DOHH2 (cell line): ENCODE results near the gene PWWP3B.

Experiments
- H3F3A ChIP-seq: fragments of 200-600 bp; sonication (generic), shearing (Covaris generic); 2 replicates; pipeline ENCODE4 v1.6.0; 2016; ENCODE audit warnings: antibody characterized with exemption, mild to moderate bottlenecking; ENCODE audit not compliant: control insufficient read depth, insufficient read depth
- H3K27ac ChIP-seq: fragments of 200-600 bp; sonication (generic); 2 replicates; pipeline ENCODE4 v1.5.1; 2014; ENCODE audit warnings: low read depth, mild to moderate bottlenecking, low read length, moderate library complexity
- H3K27me3 ChIP-seq: fragments of 200-600 bp; sonication (generic); 2 replicates; pipeline ENCODE4 v1.6.1; 2014; ENCODE audit warnings: mild to moderate bottlenecking, low read length, mixed read lengths; ENCODE audit not compliant: control insufficient read depth
- H3K36me3 ChIP-seq: fragments of 200-600 bp; sonication (generic); 2 replicates; pipeline ENCODE4 v1.6.1; 2014; ENCODE audit warnings: mild to moderate bottlenecking, low read length, moderate library complexity, mixed read lengths; ENCODE audit not compliant: control insufficient read depth
- H3K4me1 ChIP-seq: fragments of 200-600 bp; sonication (generic); 2 replicates; pipeline ENCODE4 v1.6.1; 2014; ENCODE audit warnings: mild to moderate bottlenecking, low read length, mixed read lengths; ENCODE audit not compliant: control insufficient read depth
- H3K4me2 ChIP-seq: fragments of 200-600 bp; sonication (generic); 2 replicates; pipeline ENCODE4 v1.6.0; 2014; ENCODE audit warnings: mild to moderate bottlenecking, low read length, moderate library complexity
- H3K4me3 ChIP-seq: fragments of 200-600 bp; sonication (generic); 2 replicates; pipeline ENCODE4 v1.5.1; 2014; ENCODE audit warnings: mild to moderate bottlenecking, low read length, mixed read lengths
- H3K79me2 ChIP-seq: fragments of 200-600 bp; sonication (generic); 2 replicates; pipeline ENCODE4 v1.6.1; 2014; ENCODE audit warnings: mild to moderate bottlenecking, low read length, mixed read lengths; ENCODE audit not compliant: control insufficient read depth
- H3K9me2 ChIP-seq: fragments of 200-600 bp; sonication (generic); replicated peaks from 2 replicates; pipeline ENCODE4 v1.6.1; 2014; ENCODE audit warnings: mild to moderate bottlenecking, low read length, mixed read lengths; ENCODE audit not compliant: control insufficient read depth
- H3K9me3 ChIP-seq: fragments of 200-600 bp; sonication (generic); 2 replicates; pipeline ENCODE4 v1.6.1; 2014; ENCODE audit warnings: antibody characterized with exemption, low read length, mixed read lengths; ENCODE audit not compliant: control insufficient read depth, insufficient read depth
- H4K20me1 ChIP-seq: fragments of 200-600 bp; sonication (generic); 2 replicates; pipeline ENCODE4 v1.6.0; 2014; ENCODE audit warnings: low read depth, mild to moderate bottlenecking, antibody characterized with exemption, low read length, moderate library complexity; ENCODE audit not compliant: control insufficient read depth, insufficient read depth
- EZH2phosphoT487 ChIP-seq: fragments of 200-600 bp; sonication (generic); IDR thresholded peaks from 2 replicates; pipeline ENCODE4 v1.6.1; 2017; ENCODE audit warnings: borderline replicate concordance, mild to moderate bottlenecking, antibody characterized with exemption, low read length, moderate library complexity, mixed read lengths
- TF ChIP-seq, protein P1 (sequence below): fragments of 200-600 bp; sonication (generic); IDR thresholded peaks from one replicate; pipeline ENCODE4 v1.5.1; 2014; ENCODE audit warnings: antibody characterized with exemption, mild to moderate bottlenecking, low read depth, low read length; ENCODE audit not compliant: poor library complexity, severe bottlenecking

The PWWP3B gene

DNA sequence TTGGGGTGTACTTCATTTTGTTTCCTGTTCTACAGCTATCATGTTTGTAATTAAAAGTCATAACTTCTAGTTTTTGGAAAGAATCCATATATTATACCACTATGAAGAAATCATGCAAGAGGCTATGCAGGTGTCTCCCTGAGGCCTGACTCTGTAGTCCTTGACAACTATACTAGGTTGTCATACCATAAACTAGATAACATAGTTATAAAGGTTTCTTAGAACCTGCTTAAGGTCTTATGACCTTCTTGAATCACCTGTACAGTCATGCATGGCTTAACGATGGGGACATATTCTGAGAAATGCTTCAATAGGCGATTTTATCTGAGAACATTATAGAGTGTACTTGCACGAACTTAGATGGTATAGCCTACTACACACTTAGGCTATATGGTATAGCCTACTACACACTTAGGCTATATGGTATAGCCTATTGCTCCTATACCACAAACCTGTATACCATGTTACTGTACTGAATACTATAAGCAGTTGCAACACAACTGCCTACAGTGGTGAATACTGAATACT, 3.3 kb downstream of the PWWP3B start:
- TF ChIP-seq, protein P1, sequence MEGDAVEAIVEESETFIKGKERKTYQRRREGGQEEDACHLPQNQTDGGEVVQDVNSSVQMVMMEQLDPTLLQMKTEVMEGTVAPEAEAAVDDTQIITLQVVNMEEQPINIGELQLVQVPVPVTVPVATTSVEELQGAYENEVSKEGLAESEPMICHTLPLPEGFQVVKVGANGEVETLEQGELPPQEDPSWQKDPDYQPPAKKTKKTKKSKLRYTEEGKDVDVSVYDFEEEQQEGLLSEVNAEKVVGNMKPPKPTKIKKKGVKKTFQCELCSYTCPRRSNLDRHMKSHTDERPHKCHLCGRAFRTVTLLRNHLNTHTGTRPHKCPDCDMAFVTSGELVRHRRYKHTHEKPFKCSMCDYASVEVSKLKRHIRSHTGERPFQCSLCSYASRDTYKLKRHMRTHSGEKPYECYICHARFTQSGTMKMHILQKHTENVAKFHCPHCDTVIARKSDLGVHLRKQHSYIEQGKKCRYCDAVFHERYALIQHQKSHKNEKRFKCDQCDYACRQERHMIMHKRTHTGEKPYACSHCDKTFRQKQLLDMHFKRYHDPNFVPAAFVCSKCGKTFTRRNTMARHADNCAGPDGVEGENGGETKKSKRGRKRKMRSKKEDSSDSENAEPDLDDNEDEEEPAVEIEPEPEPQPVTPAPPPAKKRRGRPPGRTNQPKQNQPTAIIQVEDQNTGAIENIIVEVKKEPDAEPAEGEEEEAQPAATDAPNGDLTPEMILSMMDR, result no peak
- TF ChIP-seq EZH2phosphoT487, result no peak
- Histone ChIP-seq H3K36me3 (no peaks in the 10 kb centered on the region), H3K27ac (no peak overlapping the region)

DNA sequence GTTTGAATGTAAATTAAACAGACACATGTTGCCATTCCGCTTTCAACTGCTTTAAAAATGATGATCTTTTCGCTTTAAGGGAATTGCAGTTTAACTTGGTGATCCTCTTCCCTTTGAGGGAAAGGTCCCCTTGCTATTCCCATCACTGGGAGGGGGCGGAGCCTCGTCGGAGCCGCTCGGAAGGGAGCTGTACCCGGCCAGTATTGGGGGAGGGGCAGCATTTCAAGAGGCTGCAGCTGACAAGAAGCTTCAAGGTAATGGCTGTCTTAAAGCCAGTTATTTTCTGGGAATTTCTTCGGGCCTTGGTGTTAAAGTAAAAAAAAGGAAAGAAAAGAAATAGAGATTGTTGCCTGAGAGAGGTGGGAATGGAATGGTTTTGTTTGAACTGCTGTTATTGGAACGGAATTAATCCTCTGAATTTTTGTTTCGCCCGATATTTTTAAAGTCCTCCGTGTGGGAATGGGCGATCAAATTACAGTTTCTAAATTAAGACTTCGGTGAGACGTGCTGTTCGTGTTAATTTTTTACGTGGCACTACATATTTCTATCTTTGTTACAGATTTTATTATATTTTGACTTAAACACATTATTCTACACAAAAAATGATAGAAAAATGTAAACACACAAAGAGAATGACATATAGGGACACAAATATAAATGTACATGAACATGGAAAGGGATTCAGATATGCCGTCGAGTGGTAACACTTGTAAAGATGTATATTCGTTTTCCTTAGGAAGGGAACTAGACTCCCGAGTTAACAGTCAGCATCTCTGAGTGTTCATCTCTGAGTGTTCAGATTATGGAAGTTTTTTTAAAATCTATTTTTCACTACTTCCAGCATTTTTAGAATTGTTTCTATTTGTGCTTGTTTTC, 9.2 kb downstream of the PWWP3B start:
- H3K27me3 ChIP-seq, result no peaks in the 10 kb centered on the region
- H3K4me1 ChIP-seq, result no peaks in the 10 kb centered on the region
- H3K79me2 ChIP-seq, result no peaks in the 10 kb centered on the region
- no peaks in the 10 kb centered on the region for H3K9me2 ChIP-seq
- no peaks in the 10 kb centered on the region for H3K36me3 ChIP-seq
- no peak overlapping the region for H3K4me3 ChIP-seq
- no peak overlapping the region for H3K4me2 ChIP-seq
- no peaks in the 10 kb centered on the region for H3K9me3 ChIP-seq
- no peak for TF ChIP-seq EZH2phosphoT487
- TF ChIP-seq, protein P1, result no peak
- H3F3A ChIP-seq, result no peaks in the 10 kb centered on the region
- no peaks in the 10 kb centered on the region for H4K20me1 ChIP-seq
- H3K27ac ChIP-seq, result no peak overlapping the region

More for the DNA sequence above, 3.3 kb downstream of the PWWP3B start:
- Histone ChIP-seq H3F3A (no peaks in the 10 kb centered on the region), H3K4me1 (no peaks in the 10 kb centered on the region), H3K9me3 (no peaks in the 10 kb centered on the region), H3K4me2 (no peak overlapping the region), H3K79me2 (no peaks in the 10 kb centered on the region), H3K9me2 (no peaks in the 10 kb centered on the region), H3K4me3 (no peak overlapping the region), H4K20me1 (no peaks in the 10 kb centered on the region), H3K27me3 (no peaks in the 10 kb centered on the region)

DNA sequence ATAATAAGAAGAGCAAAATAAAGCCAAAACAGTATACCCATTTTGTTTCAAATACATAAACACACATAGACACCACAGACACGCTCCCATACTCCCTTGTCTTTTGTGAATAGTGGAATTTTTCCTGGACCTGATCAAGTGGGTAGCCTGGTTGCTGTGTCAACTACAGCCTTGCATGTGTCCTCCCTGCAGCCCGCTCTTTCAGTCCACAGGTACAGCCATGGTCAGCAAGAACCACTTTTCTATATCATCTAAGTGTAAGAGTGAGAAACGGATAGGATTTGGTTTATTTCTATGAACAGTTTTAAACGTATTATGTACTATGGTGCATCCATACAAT, 9.8 kb downstream of the PWWP3B start:
- Histone ChIP-seq H3K36me3 (no peaks in the 10 kb centered on the region), H3K4me1 (no peaks in the 10 kb centered on the region), H3K27ac (no peak overlapping the region), H3K9me2 (no peaks in the 10 kb centered on the region), H3F3A (no peaks in the 10 kb centered on the region), H4K20me1 (no peaks in the 10 kb centered on the region), H3K79me2 (no peaks in the 10 kb centered on the region), H3K9me3 (no peaks in the 10 kb centered on the region), H3K4me2 (no peak overlapping the region), H3K27me3 (no peaks in the 10 kb centered on the region), H3K4me3 (no peak overlapping the region)
- TF ChIP-seq, protein P1, result no peak
- no peak for TF ChIP-seq EZH2phosphoT487
